SK-N-SH treated with all-trans-retinoic acid at 6 μM for 48 hours (cell line): ENCODE data around the gene GALNT15.

ENCODE experiments used
- BACH2 ChIP-seq: fragments of 250-450 bp; sonication (Bioruptor Pico); IDR thresholded peaks from 2 replicates; pipeline ENCODE4 v1.9.0; 2021; ENCODE audit warnings: mild to moderate bottlenecking, borderline replicate concordance
- GLIS3 ChIP-seq: fragments of 250-450 bp; sonication (Bioruptor Pico); IDR thresholded peaks from 2 replicates; pipeline ENCODE4 v1.5.0; 2020; ENCODE audit warnings: mild to moderate bottlenecking, moderate library complexity
- POU6F1 ChIP-seq: fragments of 250-450 bp; sonication (Bioruptor Pico); IDR thresholded peaks from 2 replicates; pipeline ENCODE4 v1.8.0; 2021; ENCODE audit warnings: low read depth, mild to moderate bottlenecking, moderate library complexity, borderline replicate concordance
- RARB ChIP-seq: fragments of 250-450 bp; sonication (Bioruptor Pico); IDR thresholded peaks from 2 replicates; pipeline ENCODE4 v1.8.0; 2021; ENCODE audit warnings: mild to moderate bottlenecking, moderate library complexity
- TOX ChIP-seq: fragments of 250-450 bp; sonication (Bioruptor Pico); IDR thresholded peaks from 2 replicates; pipeline ENCODE4 v1.8.0; 2021; ENCODE audit warnings: mild to moderate bottlenecking, moderate library complexity, borderline replicate concordance
- ZFP3 ChIP-seq: fragments of 250-450 bp; sonication (Bioruptor Pico); IDR thresholded peaks from 2 replicates; pipeline ENCODE4 v1.5.0; 2020; ENCODE audit warnings: mild to moderate bottlenecking, moderate library complexity
- ZFP30 ChIP-seq: fragments of 450-650 bp; formaldehyde crosslinking; IDR thresholded peaks from 2 replicates; pipeline ENCODE4 v1.5.0; 2022; ENCODE audit warnings: mild to moderate bottlenecking, moderate library complexity
- ZNF565 ChIP-seq: fragments of 450-650 bp; formaldehyde crosslinking; conservative IDR thresholded peaks from 2 replicates; pipeline ENCODE4 v1.5.0; 2020; ENCODE audit warnings: low read depth, mild to moderate bottlenecking, moderate library complexity
- ZNF70 ChIP-seq: fragments of 450-650 bp; formaldehyde crosslinking; IDR thresholded peaks from 2 replicates; pipeline ENCODE4 v1.5.0; 2020; ENCODE audit warnings: mild to moderate bottlenecking, moderate library complexity
- TF ChIP-seq, protein P1 (sequence below): fragments of 250-450 bp; sonication (Bioruptor Pico); IDR thresholded peaks from 2 replicates; pipeline ENCODE4 v1.5.1; 2020; ENCODE audit warnings: low read depth, mild to moderate bottlenecking, moderate library complexity

DNA sequence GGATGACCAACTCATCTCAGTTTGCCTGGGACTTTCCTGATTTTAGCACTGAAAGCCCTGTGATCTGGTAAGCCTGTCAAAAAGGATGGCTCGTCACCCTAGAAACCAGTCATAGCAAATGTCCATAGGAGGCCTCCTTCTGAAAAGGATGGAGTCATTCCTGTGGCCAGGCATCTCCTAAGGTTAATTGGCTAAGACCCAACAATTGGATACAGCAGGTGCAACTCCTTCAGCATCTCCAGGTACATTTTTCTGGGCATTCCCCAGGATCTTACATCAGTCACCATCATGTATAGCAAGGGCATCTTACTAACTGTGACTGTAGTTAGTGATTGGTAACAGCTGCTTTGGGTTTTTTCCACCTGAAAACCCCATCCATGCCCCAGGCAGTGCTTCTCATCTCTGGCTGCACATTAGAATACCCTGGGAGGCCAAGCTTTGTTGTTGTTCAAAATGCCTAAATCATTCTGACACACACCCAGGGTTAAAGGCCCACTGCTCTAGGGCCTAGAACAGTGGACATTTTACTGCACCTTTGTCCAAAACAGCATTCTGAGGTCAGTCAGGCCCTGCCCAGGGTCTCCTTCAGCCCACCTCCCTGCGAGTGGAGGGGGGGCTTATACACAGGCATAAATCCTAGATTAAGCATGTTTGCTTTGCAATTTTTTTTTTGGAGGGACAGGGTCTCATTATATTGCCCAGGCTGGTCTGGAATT lies 28.3 kb upstream of the GALNT15 start:
- TF ChIP-seq RARB (CRISPR knock-in tag) (no peak), ZNF565 (no peak), ZNF70 (no peak), ZFP3 (CRISPR knock-in tag) (no peak), BACH2 (no peak), POU6F1 (CRISPR knock-in tag) (no peak), ZFP30 (CRISPR knock-in tag) (no peak), GLIS3 (no peak), TOX (CRISPR knock-in tag) (no peak)
- TF ChIP-seq, protein P1, sequence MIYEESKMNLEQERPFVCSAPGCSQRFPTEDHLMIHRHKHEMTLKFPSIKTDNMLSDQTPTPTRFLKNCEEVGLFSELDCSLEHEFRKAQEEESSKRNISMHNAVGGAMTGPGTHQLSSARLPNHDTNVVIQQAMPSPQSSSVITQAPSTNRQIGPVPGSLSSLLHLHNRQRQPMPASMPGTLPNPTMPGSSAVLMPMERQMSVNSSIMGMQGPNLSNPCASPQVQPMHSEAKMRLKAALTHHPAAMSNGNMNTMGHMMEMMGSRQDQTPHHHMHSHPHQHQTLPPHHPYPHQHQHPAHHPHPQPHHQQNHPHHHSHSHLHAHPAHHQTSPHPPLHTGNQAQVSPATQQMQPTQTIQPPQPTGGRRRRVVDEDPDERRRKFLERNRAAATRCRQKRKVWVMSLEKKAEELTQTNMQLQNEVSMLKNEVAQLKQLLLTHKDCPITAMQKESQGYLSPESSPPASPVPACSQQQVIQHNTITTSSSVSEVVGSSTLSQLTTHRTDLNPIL (CRISPR knock-in tag): no peak
